Measurements from ENCODE around the gene DSCAM.

GRCh38 chr21:39972471-39972870, 874.5 kb downstream of the DSCAM start:
- no peak for TF ChIP-seq CTCF (IDR thresholded peaks at IDR 0.05; ENCODE audit: insufficient read depth, low read length)
- TF ChIP-seq GABPA (IDR thresholded peaks at IDR 0.05; ENCODE audit: low read depth) = no peak
- TF ChIP-seq REST (IDR thresholded peaks at IDR 0.05; ENCODE audit: insufficient replicate concordance, low read depth) = no peak
- no peak for TF ChIP-seq SPI1 (IDR thresholded peaks at IDR 0.05; ENCODE audit: borderline replicate concordance, low read depth)
